GM19035 (cell line): ENCODE results near the gene VRK3.
"Not testable (repeated sequence)": the region's sequence is repeated elsewhere in the genome, so short reads cannot be mapped to it uniquely, and the experiment has no call there.

ENCODE experiments used
- ATAC-seq: cut with Tn5 transposase; IDR thresholded peaks from one replicate; pipeline ENCODE4 v1.9.1; 2021; ENCODE audit not compliant: unreplicated experiment

VRK3 gene

DNA sequence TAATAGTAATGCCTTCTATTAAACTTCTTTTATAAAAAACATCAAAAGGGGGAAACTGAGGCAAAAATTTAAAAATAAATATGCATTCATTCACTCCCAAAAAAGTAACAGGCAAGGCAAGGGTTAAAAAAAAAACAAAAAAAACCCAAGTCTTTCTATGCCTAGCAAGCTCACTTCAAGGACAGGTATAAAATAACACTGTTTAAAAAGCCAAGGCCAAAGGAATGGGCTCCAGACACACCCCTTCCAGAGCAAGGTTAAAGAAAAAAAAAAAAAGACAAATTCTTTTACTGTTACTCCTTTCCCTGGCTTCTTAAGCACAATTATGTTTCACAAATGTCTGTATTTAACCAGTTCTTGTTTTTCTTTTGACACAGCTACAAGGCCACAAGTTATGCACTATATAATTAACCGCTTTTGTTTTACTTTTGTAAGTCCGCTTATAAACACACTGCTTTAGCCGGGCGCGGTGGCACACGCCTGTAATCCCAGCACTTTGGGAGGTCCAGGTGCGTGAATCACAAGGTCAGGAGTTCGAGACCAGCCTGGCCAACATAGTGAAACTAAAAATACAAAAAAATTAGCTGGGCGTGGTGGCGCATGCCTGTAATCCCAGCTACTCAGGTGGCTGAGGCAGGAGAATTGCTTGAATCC, 67.8 kb downstream of the VRK3 start:
- ATAC-seq, result no peak

GRCh38 chr19:49956115-49956495, 69.1 kb downstream of the VRK3 start:
- no peak for ATAC-seq

GRCh38 chr19:49954933-49955332, 70.2 kb downstream of the VRK3 start:
- ATAC-seq, result no peak

GRCh38 chr19:49954092-49954829, 70.9 kb downstream of the VRK3 start:
- ATAC-seq, result no peak

GRCh38 chr19:49953416-49953815, 71.8 kb downstream of the VRK3 start:
- ATAC-seq, result no peak

DNA sequence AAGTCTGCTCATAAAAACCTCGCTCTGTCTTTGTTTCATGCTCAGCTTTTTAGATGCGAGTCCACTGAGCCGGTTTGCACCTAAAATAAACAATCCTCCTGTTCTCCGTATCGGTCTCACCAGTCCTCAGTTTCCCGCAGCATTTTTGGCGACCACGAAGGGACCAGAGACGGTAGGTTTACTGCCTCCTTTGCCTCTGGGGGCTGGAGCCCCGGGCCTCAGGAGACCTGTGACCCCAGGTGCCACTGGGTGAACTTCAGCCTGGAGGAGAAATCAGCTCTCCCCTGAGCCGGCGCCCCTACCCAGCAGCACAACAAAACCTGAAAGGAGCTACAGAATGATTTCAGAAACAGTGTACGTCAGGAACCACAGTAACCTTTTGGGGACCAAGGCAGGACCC, 72.3 kb downstream of the VRK3 start:
- ATAC-seq, result no peak

GRCh38 chr19:49952479-49952836, 72.7 kb downstream of the VRK3 start:
- no peak for ATAC-seq

DNA sequence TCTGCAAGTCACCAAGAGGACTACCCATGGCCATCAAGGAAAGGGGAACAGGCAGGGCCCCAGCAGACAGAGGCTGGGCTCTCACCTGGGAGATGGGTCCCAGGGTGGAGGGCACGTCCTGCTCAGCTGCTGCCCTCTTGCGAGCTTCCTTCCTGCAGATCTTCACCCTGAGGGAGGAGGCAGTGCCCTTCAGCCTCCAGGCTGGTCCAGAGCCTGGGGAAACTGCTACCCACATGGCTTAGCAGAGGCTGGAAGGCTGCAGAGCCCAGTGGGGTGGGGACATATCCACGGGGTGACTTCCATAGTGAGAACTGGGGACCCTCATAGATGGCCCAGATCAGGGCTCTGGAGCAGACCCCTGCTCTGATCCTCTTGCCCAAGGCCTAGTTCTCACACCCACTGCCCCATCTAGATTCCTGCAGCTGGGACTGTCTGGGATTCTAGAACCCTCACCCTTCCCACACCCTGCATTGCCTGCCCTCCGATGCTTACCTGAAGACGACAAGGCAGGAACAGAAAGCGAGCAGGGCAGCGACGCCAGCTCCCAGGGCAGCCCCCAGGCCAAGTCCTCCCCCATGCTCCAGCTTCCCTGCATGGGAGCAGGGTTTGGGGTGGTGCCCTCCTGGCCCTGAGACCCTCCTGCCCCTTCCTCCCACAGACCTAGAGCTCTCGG, 73.2 kb downstream of the VRK3 start:
- ATAC-seq, result no peak

- ATAC-seq, result no peak
These were observed 74.1 kb downstream of the VRK3 start for GRCh38 chr19:49950956-49951526.

GRCh38 chr19:49950590-49950948, 74.6 kb downstream of the VRK3 start:
- ATAC-seq, result no peak

DNA sequence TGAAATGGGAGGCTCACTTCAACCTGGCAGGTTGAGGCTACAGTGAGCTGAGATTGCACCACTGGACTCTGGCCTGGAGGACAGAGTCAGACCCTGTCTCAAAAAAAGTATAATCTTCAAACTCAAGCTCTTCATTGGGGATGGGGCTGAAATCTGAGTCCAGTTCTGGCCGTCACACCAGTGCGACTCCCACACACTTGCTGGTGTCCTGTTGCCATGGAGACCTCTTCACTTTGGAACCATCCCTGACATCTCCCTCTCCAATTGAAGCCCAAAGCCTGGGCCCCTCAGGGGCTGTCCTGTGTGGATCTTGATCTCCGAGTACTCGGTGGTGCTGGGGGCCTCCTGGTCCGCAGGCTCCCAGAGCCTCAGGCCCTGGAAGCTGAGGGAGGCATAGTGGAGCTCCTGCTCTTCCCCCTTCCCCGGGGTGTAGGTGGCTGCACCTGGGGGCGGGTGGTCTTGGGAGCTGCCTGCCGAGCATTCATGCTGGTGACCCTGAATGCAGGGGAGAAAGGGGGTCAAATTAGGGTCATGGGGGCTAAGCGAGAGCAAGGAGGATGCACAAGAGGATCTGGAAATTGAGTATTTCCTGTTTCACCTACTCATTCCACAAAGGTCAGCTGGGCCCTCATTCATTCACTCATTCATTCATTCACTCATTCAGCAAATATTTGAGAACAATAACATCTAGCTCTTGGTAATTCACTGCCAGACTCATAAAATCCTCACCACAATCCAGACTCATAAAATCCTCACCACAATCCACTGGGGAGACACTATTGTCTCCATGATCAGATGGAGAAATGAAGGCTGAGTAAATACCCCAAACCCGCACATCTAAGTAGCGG, 75.2 kb downstream of the VRK3 start:
- no peak for ATAC-seq

DNA sequence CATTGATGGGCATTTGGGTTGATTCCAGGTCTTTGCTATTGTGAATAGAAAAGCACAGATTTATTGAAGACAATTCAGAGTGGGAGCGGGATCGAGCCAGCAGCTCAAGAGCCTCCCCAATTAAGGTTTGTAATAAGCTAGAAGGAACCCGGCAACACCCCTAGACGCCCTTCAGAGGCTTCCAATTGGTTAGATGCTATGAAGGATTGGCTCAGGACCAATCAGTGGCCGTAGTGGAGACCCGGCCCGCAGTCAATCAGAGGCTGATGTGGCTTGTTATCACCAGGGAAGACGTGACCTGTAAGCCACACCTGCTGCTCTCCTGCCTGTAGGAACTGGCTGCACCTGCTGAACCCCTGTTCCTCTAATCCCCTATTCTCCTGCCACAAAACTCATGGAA, 78.8 kb downstream of the VRK3 start:
- ATAC-seq, result no peak

DNA sequence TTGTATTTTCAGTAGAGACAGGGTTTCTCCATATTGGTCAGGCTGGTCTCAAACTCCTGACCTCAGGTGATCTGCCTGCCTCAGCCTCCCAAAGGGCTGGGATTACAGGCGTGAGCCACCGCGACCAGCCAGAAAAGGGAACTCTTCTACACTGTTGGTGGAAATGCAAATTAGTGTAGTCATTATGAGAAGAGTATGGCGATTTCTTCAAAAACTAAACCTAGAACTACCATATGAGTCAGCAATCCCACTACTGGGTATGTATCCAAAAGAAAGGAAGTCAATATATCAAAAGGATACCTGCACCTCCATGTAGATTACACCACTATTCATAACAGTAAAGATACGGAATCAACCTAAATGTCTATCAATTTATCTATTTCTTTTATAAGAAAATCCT, 80.6 kb downstream of the VRK3 start:
- not testable (repeated sequence) for ATAC-seq

- ATAC-seq, result no peak
These were observed 84.7 kb downstream of the VRK3 start for GRCh38 chr19:49940482-49940791.

- no peak for ATAC-seq
These were observed 85.3 kb downstream of the VRK3 start for GRCh38 chr19:49939721-49940481.

DNA sequence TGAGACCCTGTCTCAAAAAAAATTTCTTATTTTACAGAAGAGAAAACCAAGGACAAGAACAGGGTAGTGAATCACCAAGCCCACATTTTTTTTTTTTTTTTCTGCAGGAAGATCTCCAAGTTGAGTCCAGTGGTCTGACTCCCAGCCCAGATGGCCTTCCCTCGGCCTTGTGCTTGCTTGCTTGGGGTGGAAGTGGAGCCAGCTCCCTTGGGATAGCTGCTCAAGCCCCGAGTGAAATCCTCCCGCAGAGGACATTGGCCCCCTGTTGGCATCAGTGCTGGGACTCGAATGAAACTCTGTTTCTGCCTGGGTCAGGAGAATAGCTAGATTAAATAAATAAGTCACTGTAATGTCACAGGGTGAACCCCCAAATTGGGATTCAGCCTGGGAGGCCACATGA, 86.5 kb downstream of the VRK3 start:
- no peak for ATAC-seq

DNA sequence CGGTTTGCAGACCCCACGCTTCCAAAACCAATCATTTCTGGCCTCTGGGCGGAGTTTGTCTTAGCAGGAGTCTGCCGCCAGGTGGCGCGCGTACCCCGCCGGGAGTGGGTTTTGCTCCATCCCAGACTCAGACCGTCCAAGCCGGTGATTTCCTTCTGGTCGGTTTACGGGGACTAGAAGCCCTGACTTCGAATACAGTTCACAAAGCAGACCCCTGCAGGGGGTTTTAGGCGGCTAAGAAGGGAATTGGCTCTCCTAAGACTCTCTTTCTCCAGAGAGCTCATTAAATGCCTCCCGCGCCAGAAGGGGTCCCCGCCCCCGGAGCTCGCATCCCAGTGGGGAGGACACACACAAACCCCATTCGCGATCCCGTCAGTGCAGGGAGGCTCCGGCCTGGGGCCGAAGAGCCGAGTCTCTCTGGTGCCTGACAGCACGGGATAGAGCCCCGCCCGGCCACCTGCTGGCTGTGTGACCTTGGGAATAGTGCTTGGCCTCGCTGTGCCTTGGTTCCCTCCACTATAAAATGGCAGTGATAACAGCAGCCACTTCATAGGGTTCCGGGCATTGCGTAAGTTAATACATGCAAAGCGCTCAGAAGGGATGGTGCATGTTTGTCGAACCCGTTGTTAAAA, 87.3 kb downstream of the VRK3 start:
- no peak for ATAC-seq

DNA sequence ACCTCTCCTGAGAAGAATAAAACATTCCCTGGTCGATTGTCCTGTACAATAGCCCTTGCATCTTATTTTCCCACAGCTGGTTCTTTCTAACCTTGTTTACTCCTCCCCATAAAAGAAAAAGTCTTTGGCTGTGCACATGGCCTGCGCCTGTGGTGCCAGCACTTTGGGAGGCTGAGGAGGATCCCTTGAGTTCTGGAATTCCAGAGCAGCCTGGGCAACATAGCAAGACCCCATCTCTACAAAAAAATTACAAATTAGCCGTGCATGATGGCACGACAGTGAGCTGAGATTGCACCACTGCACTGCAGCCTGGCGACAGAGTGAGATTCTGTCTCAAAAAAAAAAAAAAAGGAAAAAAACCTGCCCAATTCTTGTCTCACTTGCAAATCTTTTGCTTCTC, 88.6 kb downstream of the VRK3 start:
- ATAC-seq, result no peak

DNA sequence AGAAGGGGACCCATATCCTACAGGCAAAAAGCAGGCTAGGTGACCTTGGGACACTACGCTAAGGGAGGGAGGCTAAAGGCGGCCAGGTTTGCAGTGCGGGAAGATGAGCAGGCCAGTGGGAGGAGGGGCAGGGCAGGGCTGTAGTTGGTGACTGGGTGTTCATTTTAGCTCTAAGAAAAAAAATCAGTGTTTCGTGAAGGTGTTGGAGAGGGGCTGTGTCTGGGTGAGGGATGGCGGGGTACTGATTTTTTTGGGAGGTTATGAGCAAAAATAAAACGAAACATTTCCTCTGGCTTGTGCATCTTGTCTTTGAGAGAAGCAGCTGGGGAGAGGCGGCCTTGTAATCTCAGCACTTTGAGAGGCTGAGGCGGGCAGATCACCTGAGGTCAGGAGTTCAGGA, 91.5 kb downstream of the VRK3 start:
- ATAC-seq, result no peak

- no peak for ATAC-seq
These were observed 92.4 kb downstream of the VRK3 start for GRCh38 chr19:49932731-49933131.
